H9 (cell line): ENCODE results near the gene E2F7. TPM values are rescaled to one million over a fixed set of nuclear protein-coding genes. Genes with fewer than 3 reads are reported as not detected.

Experiments
- DNase-seq: peaks from one replicate; pipeline ENCODE4 v3.0.0-alpha.2; 2017
- H2AFZ ChIP-seq: one replicate; pipeline ENCODE4 v1.6.1; 2013; ENCODE audit warnings: mild to moderate bottlenecking, low read length, control low read depth, moderate library complexity
- H2AK5ac ChIP-seq: 2 replicates; pipeline ENCODE4 v1.6.1; 2013; ENCODE audit warnings: low read length, control low read depth, mixed read lengths; ENCODE audit not compliant: insufficient read length
- H2BK120ac ChIP-seq: one replicate; pipeline ENCODE4 v1.6.1; 2013; ENCODE audit warnings: low read depth, mild to moderate bottlenecking, low read length, control low read depth, inconsistent platforms; ENCODE audit not compliant: poor library complexity, severe bottlenecking
- H2BK12ac ChIP-seq: 2 replicates; pipeline ENCODE4 v1.6.1; 2013; ENCODE audit warnings: low read length, control low read depth, mixed read lengths, low read depth; ENCODE audit not compliant: insufficient read length
- H2BK15ac ChIP-seq: 2 replicates; pipeline ENCODE4 v1.6.1; 2013; ENCODE audit warnings: low read depth, low read length, control low read depth
- H2BK20ac ChIP-seq: one replicate; pipeline ENCODE4 v1.6.1; 2013; ENCODE audit warnings: low read depth, mild to moderate bottlenecking, low read length, control low read depth, inconsistent platforms; ENCODE audit not compliant: poor library complexity, severe bottlenecking
- H2BK5ac ChIP-seq: 2 replicates; pipeline ENCODE4 v1.6.1; 2013; ENCODE audit warnings: low read length, control low read depth, mixed read lengths; ENCODE audit not compliant: insufficient read length
- H3K14ac ChIP-seq: 2 replicates; pipeline ENCODE4 v1.6.1; 2013; ENCODE audit warnings: low read length, control low read depth; ENCODE audit not compliant: insufficient read depth
- H3K18ac ChIP-seq: 2 replicates; pipeline ENCODE4 v1.6.1; 2013; ENCODE audit warnings: low read depth, mild to moderate bottlenecking, mixed read lengths, low read length, control low read depth; ENCODE audit not compliant: insufficient read length
- H3K23ac ChIP-seq: 2 replicates; pipeline ENCODE4 v1.6.1; 2013; ENCODE audit warnings: low read length, control low read depth, mixed read lengths, low read depth; ENCODE audit not compliant: insufficient read length
- H3K23me2 ChIP-seq: 2 replicates; pipeline ENCODE4 v1.6.1; 2013; ENCODE audit warnings: low read depth, mild to moderate bottlenecking, mixed read lengths, low read length, control low read depth; ENCODE audit not compliant: insufficient read length, poor library complexity, severe bottlenecking
- H3K27ac ChIP-seq: 2 replicates; pipeline ENCODE4 v1.5.1; 2013; ENCODE audit warnings: low read length, control low read depth, mixed read lengths, low read depth; ENCODE audit not compliant: insufficient read length
- H3K27me3 ChIP-seq: 2 replicates; pipeline ENCODE4 v1.6.1; 2013; ENCODE audit warnings: low read length, control low read depth, inconsistent platforms; ENCODE audit not compliant: insufficient read depth
- H3K4ac ChIP-seq: 2 replicates; pipeline ENCODE4 v1.6.1; 2013; ENCODE audit warnings: low read depth, mild to moderate bottlenecking, control low read depth, inconsistent platforms, low read length, moderate library complexity
- H3K4me1 ChIP-seq: 2 replicates; pipeline ENCODE4 v1.6.1; 2013; ENCODE audit warnings: low read length, control low read depth, inconsistent platforms; ENCODE audit not compliant: insufficient read depth
- H3K4me2 ChIP-seq: 2 replicates; pipeline ENCODE4 v1.6.1; 2013; ENCODE audit warnings: low read length, control low read depth, mixed read lengths; ENCODE audit not compliant: insufficient read length, insufficient read depth
- H3K56ac ChIP-seq: 2 replicates; pipeline ENCODE4 v1.6.1; 2013; ENCODE audit warnings: low read depth, mild to moderate bottlenecking, mixed read lengths, low read length, control low read depth; ENCODE audit not compliant: insufficient read length
- H3K79me1 ChIP-seq: 2 replicates; pipeline ENCODE4 v1.6.1; 2013; ENCODE audit warnings: low read depth, mild to moderate bottlenecking, moderate library complexity, low read length, control low read depth, inconsistent platforms; ENCODE audit not compliant: insufficient read depth, poor library complexity, severe bottlenecking
- H3K79me2 ChIP-seq: 2 replicates; pipeline ENCODE4 v1.6.1; 2013; ENCODE audit warnings: low read length, control low read depth, inconsistent platforms; ENCODE audit not compliant: insufficient read depth
- H3K9ac ChIP-seq: 2 replicates; pipeline ENCODE4 v1.6.1; 2013; ENCODE audit warnings: low read length, control low read depth, mixed read lengths; ENCODE audit not compliant: insufficient read length; ENCODE audit errors: extremely low read depth
- H3K9me3 ChIP-seq: one replicate; pipeline ENCODE4 v1.6.1; 2013; ENCODE audit warnings: low read depth, low read length, inconsistent platforms; ENCODE audit not compliant: control insufficient read depth
- H3T11ph ChIP-seq: one replicate; pipeline ENCODE4 v1.6.1; 2013; ENCODE audit warnings: mild to moderate bottlenecking, low read length, control low read depth, inconsistent platforms
- H4K20me1 ChIP-seq: one replicate; pipeline ENCODE4 v1.6.1; 2013; ENCODE audit not compliant: control insufficient read depth, insufficient read length, insufficient read depth
- H4K5ac ChIP-seq: 2 replicates; pipeline ENCODE4 v1.6.1; 2013; ENCODE audit warnings: low read depth, mild to moderate bottlenecking, mixed read lengths, low read length, control low read depth; ENCODE audit not compliant: insufficient read length
- H4K8ac ChIP-seq: replicated peaks from 2 replicates; pipeline ENCODE4 v1.6.1; 2013; ENCODE audit warnings: low read length, control low read depth, mixed read lengths, low read depth; ENCODE audit not compliant: insufficient read length
- H4K91ac ChIP-seq: 2 replicates; pipeline ENCODE4 v1.6.1; 2013; ENCODE audit warnings: low read depth, mild to moderate bottlenecking, moderate library complexity, mixed read lengths, low read length, control low read depth; ENCODE audit not compliant: insufficient read length
- H3K27ac Mint-ChIP-seq, 3 experiments: 2 replicates in 2 of 3; 3 replicates in 1 of 3; pipeline ENCODE4 v1.8.0; 2020 to 2021; ENCODE audit warnings: mixed read lengths in 3 of 3, mild to moderate bottlenecking in 1 of 3, moderate library complexity in 1 of 3
- H3K27me3 Mint-ChIP-seq: 2 replicates; pipeline ENCODE4 v1.8.0; 2021; ENCODE audit warnings: low read depth, mild to moderate bottlenecking, moderate library complexity, mixed read lengths
- H3K36me3 Mint-ChIP-seq, 3 experiments: 2 replicates in 2 of 3; 3 replicates in 1 of 3; pipeline ENCODE4 v1.8.0; 2020 to 2021; ENCODE audit warnings: low read depth in 3 of 3, mixed read lengths in 3 of 3; ENCODE audit not compliant: insufficient read depth in 1 of 3
- H3K4me1 Mint-ChIP-seq, 2 experiments: 2 replicates each; pipeline ENCODE4 v1.8.0; 2020; ENCODE audit warnings: mixed read lengths in 2 of 2
- H3K4me3 Mint-ChIP-seq, 2 experiments: 2 replicates in 1 of 2; 3 replicates in 1 of 2; pipeline ENCODE4 v1.8.0; 2020 to 2021; ENCODE audit warnings: mild to moderate bottlenecking in 2 of 2, mixed read lengths in 2 of 2, moderate library complexity in 1 of 2
- H3K9me3 Mint-ChIP-seq, 2 experiments: 2 replicates in 1 of 2; 3 replicates in 1 of 2; pipeline ENCODE4 v1.8.0; 2020; ENCODE audit warnings: mild to moderate bottlenecking in 2 of 2, mixed read lengths in 2 of 2, moderate library complexity in 1 of 2
- WGBS: extraction: QIAGEN DNeasy Blood & Tissue Kit; methylation state at CpG from one replicate; pipeline ENCODE4 v1.1.7; 2013; ENCODE audit warnings: missing lambda C conversion rate, low lambda C conversion rate, mixed read lengths; ENCODE audit not compliant: insufficient read length; ENCODE audit errors: extremely low coverage; 5-methylcytosine and 5-hydroxymethylcytosine counted together
- total RNA-seq: library from RNA; stranded (reverse); gene quantifications from 2 replicates; pipeline ENCODE4 v1.2.1, GENCODE V29; 2021
- TF ChIP-seq, protein P1 (sequence below): fragments of 200-600 bp; sonication (generic); conservative IDR thresholded peaks from 3 replicates; pipeline ENCODE4 v1.8.0; 2021; ENCODE audit warnings: antibody characterized with exemption, mild to moderate bottlenecking

E2F7 gene
- total RNA-seq, 1 experiment from 2014 or later, result 24.5 TPM

DNA sequence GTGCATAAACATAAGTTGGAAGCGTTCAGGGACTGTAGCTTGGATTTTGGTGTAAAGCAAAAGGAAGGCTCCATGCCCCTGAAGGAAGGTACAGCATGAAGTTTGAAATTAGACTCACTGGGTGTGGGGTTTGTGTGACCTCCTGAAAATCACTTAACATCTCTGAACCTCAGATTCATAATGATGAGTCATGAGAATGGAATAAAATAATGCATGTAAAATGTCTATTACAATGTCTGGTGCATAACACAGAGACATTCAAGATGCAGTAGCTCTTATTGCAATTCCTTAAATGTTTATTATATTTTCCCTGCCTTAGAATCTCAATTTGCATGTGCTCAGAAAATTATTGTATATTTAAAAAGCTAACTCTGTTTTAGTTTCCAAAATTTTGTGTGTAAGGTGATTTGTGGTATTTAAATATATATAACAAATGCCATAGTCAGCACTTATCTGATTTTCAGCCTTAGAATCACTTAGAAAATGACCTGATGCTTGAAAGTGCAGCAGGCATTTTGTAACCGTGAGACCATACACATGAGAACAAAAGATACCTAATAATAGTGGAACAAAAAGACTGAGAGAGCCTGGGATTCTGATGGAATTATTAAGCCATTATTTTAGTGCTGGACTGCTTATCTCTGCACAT, 66.3 kb downstream of the E2F7 start:
- H2BK12ac ChIP-seq, result no peak overlapping the region
- H4K91ac ChIP-seq, result no peak overlapping the region
- H3K4me2 ChIP-seq, result no peak overlapping the region
- no peak for DNase-seq
- H3K9me3 ChIP-seq, result no peaks in the 10 kb centered on the region
- WGBS, result no CpG with 5 or more reads among the region's 2 CpGs
- H3T11ph ChIP-seq, result no peak overlapping the region
- H3K27me3 ChIP-seq, result no peaks in the 10 kb centered on the region
- no peak overlapping the region for H3K27ac ChIP-seq
- no peak overlapping the region for H3K56ac ChIP-seq
- Mint-ChIP-seq H3K4me3 (no peak overlapping the region), H3K4me1 (no peaks in the 10 kb centered on the region), H3K9me3 (no peaks in the 10 kb centered on the region), H3K27ac (no peak overlapping the region), H3K36me3 (no peaks in the 10 kb centered on the region), H3K27me3 (no peaks in the 10 kb centered on the region)
- H3K14ac ChIP-seq, result no peak overlapping the region
- H4K20me1 ChIP-seq, result no peaks in the 10 kb centered on the region
- H3K23ac ChIP-seq, result no peak overlapping the region
- H4K5ac ChIP-seq, result no peak overlapping the region
- no peak overlapping the region for H2BK20ac ChIP-seq
- no peak overlapping the region for H2AFZ ChIP-seq
- no peak overlapping the region for H2BK15ac ChIP-seq
- TF ChIP-seq, protein P1, sequence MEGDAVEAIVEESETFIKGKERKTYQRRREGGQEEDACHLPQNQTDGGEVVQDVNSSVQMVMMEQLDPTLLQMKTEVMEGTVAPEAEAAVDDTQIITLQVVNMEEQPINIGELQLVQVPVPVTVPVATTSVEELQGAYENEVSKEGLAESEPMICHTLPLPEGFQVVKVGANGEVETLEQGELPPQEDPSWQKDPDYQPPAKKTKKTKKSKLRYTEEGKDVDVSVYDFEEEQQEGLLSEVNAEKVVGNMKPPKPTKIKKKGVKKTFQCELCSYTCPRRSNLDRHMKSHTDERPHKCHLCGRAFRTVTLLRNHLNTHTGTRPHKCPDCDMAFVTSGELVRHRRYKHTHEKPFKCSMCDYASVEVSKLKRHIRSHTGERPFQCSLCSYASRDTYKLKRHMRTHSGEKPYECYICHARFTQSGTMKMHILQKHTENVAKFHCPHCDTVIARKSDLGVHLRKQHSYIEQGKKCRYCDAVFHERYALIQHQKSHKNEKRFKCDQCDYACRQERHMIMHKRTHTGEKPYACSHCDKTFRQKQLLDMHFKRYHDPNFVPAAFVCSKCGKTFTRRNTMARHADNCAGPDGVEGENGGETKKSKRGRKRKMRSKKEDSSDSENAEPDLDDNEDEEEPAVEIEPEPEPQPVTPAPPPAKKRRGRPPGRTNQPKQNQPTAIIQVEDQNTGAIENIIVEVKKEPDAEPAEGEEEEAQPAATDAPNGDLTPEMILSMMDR, result no peak
- no peaks in the 10 kb centered on the region; the same call in 1 of the 2 replicates for H3K4me1 ChIP-seq
- no peak overlapping the region for H2BK5ac ChIP-seq
- no peaks in the 10 kb centered on the region for H3K23me2 ChIP-seq
- no peaks in the 10 kb centered on the region for H3K79me2 ChIP-seq
- no peak overlapping the region for H2BK120ac ChIP-seq
- no peak overlapping the region for H2AK5ac ChIP-seq
- no peaks in the 10 kb centered on the region for H3K79me1 ChIP-seq
- H4K8ac ChIP-seq, result no peak overlapping the region
- no peak overlapping the region for H3K9ac ChIP-seq
- no peak overlapping the region for H3K4ac ChIP-seq
- no peak overlapping the region for H3K18ac ChIP-seq
